HepG2 (cell line): Measurements from ENCODE around the gene CCM2. TPM values are rescaled to one million over a fixed set of nuclear protein-coding genes. Genes with fewer than 3 reads are reported as not detected.

ENCODE experiments used
- ATAC-seq: fragments of 200-7000 bp; cut with Tn5 transposase; 3 replicates; pipeline ENCODE4 v1.9.1; 2020; ENCODE audit warnings: mild to moderate bottlenecking, moderate library complexity
- BruUV-seq: library from RNA; stranded (reverse); fragments of 400-500 nt; replicated peaks from 2 replicates; lab custom pipeline; 2021; lab: Mats Ljungman, UMichigan
- CTCF ChIA-PET: fragments of 300-600 bp; formaldehyde crosslinking; extraction: SDS; loops from one replicate; lab custom pipeline; 2021; ENCODE audit warnings: low total read pairs, inconsistent platforms, low intra/inter-chr PET ratio; lab: Yijun Ruan, JAX
- POLR2A ChIA-PET: fragments of 350-600 bp; sonication (Branson Sonifier 250); formaldehyde crosslinking; loops from one replicate; lab custom pipeline; 2020; ENCODE audit warnings: antibody characterized with exemption, inconsistent platforms; lab: Yijun Ruan, JAX
- DNase-seq: peaks from one replicate; pipeline ENCODE4 v3.0.0-alpha.2; 2015; ENCODE audit warnings: low spot score
- FAIRE-seq: peaks from 3 replicates; lab custom pipeline; 2011; peaks lifted over from hg19 to GRCh38; lab: Jason Lieb, UNC
- H2AFZ ChIP-seq: one replicate; pipeline ENCODE4 v1.6.1; 2011; ENCODE audit warnings: low read length, inconsistent platforms
- H3K27ac ChIP-seq: fragments of 300-600 bp; 3 replicates; pipeline ENCODE4 v1.8.0; 2011; ENCODE audit warnings: mixed run types, mild to moderate bottlenecking, mixed read lengths, low read length, inconsistent platforms; ENCODE audit not compliant: insufficient read depth; ENCODE audit errors: extremely low read length
- H3K27me3 ChIP-seq, 2 experiments: fragments of 200-600 bp in 1 of 2; 2 replicates in 1 of 2; 3 replicates in 1 of 2; pipeline versions ENCODE4 v1.6.0 to v1.8.0; 2011; ENCODE audit warnings: low read length in 2 of 2, mild to moderate bottlenecking in 2 of 2, moderate library complexity in 2 of 2, inconsistent platforms in 1 of 2; ENCODE audit not compliant: insufficient read depth in 2 of 2, control insufficient read depth in 1 of 2
- H3K36me3 ChIP-seq, 2 experiments: fragments of 200-600 bp in 1 of 2; replicated peaks in 1 of 2; 2 replicates in 1 of 2; 3 replicates in 1 of 2; pipeline versions ENCODE4 v1.5.1 to v1.8.0; 2011; ENCODE audit warnings: low read length in 2 of 2, inconsistent platforms in 1 of 2; ENCODE audit not compliant: insufficient read depth in 2 of 2, control insufficient read depth in 1 of 2
- H3K4me1 ChIP-seq: 2 replicates; pipeline ENCODE4 v1.5.1; 2012; ENCODE audit warnings: low read length, inconsistent platforms; ENCODE audit not compliant: insufficient read depth
- H3K4me2 ChIP-seq: 2 replicates; pipeline ENCODE4 v1.6.0; 2011; ENCODE audit warnings: low read depth, low read length, inconsistent platforms
- H3K4me3 ChIP-seq, 3 experiments: fragments of 200-600 bp in 1 of 3; sonication (generic), shearing (Covaris generic) in 1 of 3; replicated peaks in 1 of 3; 2 replicates each; pipeline ENCODE4 v1.5.1; 2011 to 2016; ENCODE audit warnings: low read length in 3 of 3, inconsistent platforms in 2 of 3, low read depth in 2 of 3, mild to moderate bottlenecking in 2 of 3, control low read depth in 1 of 3, mixed read lengths in 1 of 3; ENCODE audit not compliant: insufficient read depth in 1 of 3
- H3K79me2 ChIP-seq: one replicate; pipeline ENCODE4 v1.6.1; 2011; ENCODE audit warnings: low read length, inconsistent platforms; ENCODE audit not compliant: insufficient read depth
- H3K9ac ChIP-seq: 2 replicates; pipeline ENCODE4 v1.6.0; 2011; ENCODE audit warnings: mild to moderate bottlenecking, low read depth, low read length, inconsistent platforms; ENCODE audit not compliant: insufficient read depth
- H3K9me3 ChIP-seq: 2 replicates; pipeline ENCODE4 v1.5.1; 2012; ENCODE audit warnings: mild to moderate bottlenecking, low read length
- H4K20me1 ChIP-seq: 2 replicates; pipeline ENCODE4 v1.6.0; 2011; ENCODE audit warnings: inconsistent platforms, mild to moderate bottlenecking, low read length, moderate library complexity; ENCODE audit not compliant: insufficient read depth
- CHCHD3 ChIP-seq: sonication (generic); formaldehyde crosslinking; IDR thresholded peaks from 2 replicates; pipeline ENCODE4 v1.8.0; 2022; ENCODE audit warnings: mild to moderate bottlenecking, missing genetic modification reagents, moderate library complexity
- MEF2D ChIP-seq: sonication (generic); formaldehyde crosslinking; IDR thresholded peaks from 2 replicates; pipeline ENCODE4 v1.5.1; 2020; ENCODE audit warnings: mild to moderate bottlenecking, missing genetic modification reagents
- MEIS2 ChIP-seq: sonication (generic); formaldehyde crosslinking; IDR thresholded peaks from 2 replicates; pipeline ENCODE4 v1.9.0; 2021; ENCODE audit warnings: mild to moderate bottlenecking, missing genetic modification reagents
- NR2F6 ChIP-seq, 2 experiments: IDR thresholded peaks; 2 replicates each; pipeline ENCODE4 v1.6.1; 2016; ENCODE audit warnings: antibody characterized with exemption in 1 of 2, mild to moderate bottlenecking in 1 of 2
- PAF1 ChIP-seq: IDR thresholded peaks from 2 replicates; pipeline ENCODE4 v1.6.1; 2016; ENCODE audit warnings: missing genetic modification reagents, missing compliant biosample characterization
- PTBP1 ChIP-seq: fragments of 200-400 bp; formaldehyde crosslinking; IDR thresholded peaks from 2 replicates; pipeline ENCODE4 v1.6.1; 2018; ENCODE audit warnings: low read length, low read depth; ENCODE audit not compliant: poor library complexity, severe bottlenecking
- RAD21 ChIP-seq: fragments of 450-650 bp; formaldehyde crosslinking; IDR thresholded peaks from 2 replicates; pipeline ENCODE4 v1.5.0; 2020; ENCODE audit warnings: mild to moderate bottlenecking
- SP4 ChIP-seq: sonication (generic); formaldehyde crosslinking; IDR thresholded peaks from 2 replicates; pipeline ENCODE4 v1.8.1; 2023; ENCODE audit warnings: mild to moderate bottlenecking, missing genetic modification reagents
- STAG1 ChIP-seq: sonication (generic); formaldehyde crosslinking; IDR thresholded peaks from 2 replicates; pipeline ENCODE4 v1.4.0; 2020; ENCODE audit warnings: missing genetic modification reagents
- ZMYM2 ChIP-seq: sonication (generic); formaldehyde crosslinking; IDR thresholded peaks from 2 replicates; pipeline ENCODE4 v1.8.0; 2022; ENCODE audit warnings: mild to moderate bottlenecking, missing genetic modification reagents
- ZNF251 ChIP-seq: sonication (generic); formaldehyde crosslinking; IDR thresholded peaks from 2 replicates; pipeline ENCODE4 v1.9.0; 2021; ENCODE audit warnings: mild to moderate bottlenecking, missing genetic modification reagents
- ZNF678 ChIP-seq: sonication (generic); formaldehyde crosslinking; IDR thresholded peaks from 2 replicates; pipeline ENCODE4 v1.4.0; 2020; ENCODE audit warnings: mild to moderate bottlenecking, missing genetic modification reagents
- ZNF883 ChIP-seq: sonication (generic); formaldehyde crosslinking; IDR thresholded peaks from 2 replicates; pipeline ENCODE4 v1.5.1; 2020; ENCODE audit warnings: mild to moderate bottlenecking, missing genetic modification reagents; ENCODE audit errors: not compliant biosample characterization
- WGBS: methylation state at CpG from one replicate; pipeline ENCODE4 v1.1.6; 2017; ENCODE audit warnings: low lambda C conversion rate; 5-methylcytosine and 5-hydroxymethylcytosine counted together
- in situ Hi-C: cut with HindIII; loops from 2 replicates; pipeline ENCODE4 v1.10.0; 2017; ENCODE audit warnings: low pct_unique_long_range_greater_than_20kb; ENCODE audit not compliant: extremely low pct_ligation_motif_present
- intact Hi-C: fragments of 100-400 bp; cut with micrococcal nuclease; formaldehyde crosslinking; loops from one replicate; pipeline ENCODE4 v1.10.0; 2022; ENCODE audit not compliant: unreplicated experiment
- polyA plus RNA-seq, 8 experiments: library from polyadenylated mRNA; depleted of rRNA in 3 of 8; stranded (reverse) in 7 of 8; unstranded in 1 of 8; fragments of >200 nt; fragmentation: Illumina TruSeq in 4 of 8; extraction: Trizol in 4 of 8; gene quantifications; 2 replicates each; pipeline versions ENCODE4 v1.2.1 to v1.2.3, GENCODE V29; 2011 to 2016; ENCODE audit warnings: low read depth in 4 of 8, missing spikeins in 1 of 8, mixed read lengths in 1 of 8; ENCODE audit not compliant: insufficient read depth in 1 of 8
- total RNA-seq, 5 experiments: library from RNA; depleted of rRNA; stranded (reverse); fragments of >200 nt; fragmentation: Illumina TruSeq; extraction: Trizol; gene quantifications; 2 replicates each; pipeline ENCODE4 v1.2.3, GENCODE V29; 2016; ENCODE audit warnings: low read depth in 1 of 5
- TF ChIP-seq, protein P1 (sequence below): sonication (generic); formaldehyde crosslinking; conservative IDR thresholded peaks from 2 replicates; pipeline ENCODE4 v1.5.0; 2020; ENCODE audit warnings: missing genetic modification reagents
- TF ChIP-seq, protein P2 (sequence below): sonication (generic); formaldehyde crosslinking; IDR thresholded peaks from 2 replicates; pipeline ENCODE4 v1.5.0; 2020; ENCODE audit warnings: missing genetic modification reagents, mild to moderate bottlenecking, borderline replicate concordance
- TF ChIP-seq, protein P3 (sequence below): sonication (generic); formaldehyde crosslinking; IDR thresholded peaks from 2 replicates; pipeline ENCODE4 v1.8.1; 2023; ENCODE audit warnings: missing genetic modification reagents, mild to moderate bottlenecking, borderline replicate concordance
- TF ChIP-seq, protein P4 (sequence below): sonication (generic); formaldehyde crosslinking; IDR thresholded peaks from 2 replicates; pipeline ENCODE4 v1.5.0; 2020; ENCODE audit warnings: mild to moderate bottlenecking, missing genetic modification reagents
- TF ChIP-seq, protein P5 (sequence below): IDR thresholded peaks from 2 replicates; pipeline ENCODE4 v1.6.1; 2016

Gene CCM2
- total and polyA plus RNA-seq, 2 of the 13 experiments (the other 11 are each of a cell fraction or from before 2014, with no cell fraction given) = 13.7 to 15.8 TPM

DNA sequence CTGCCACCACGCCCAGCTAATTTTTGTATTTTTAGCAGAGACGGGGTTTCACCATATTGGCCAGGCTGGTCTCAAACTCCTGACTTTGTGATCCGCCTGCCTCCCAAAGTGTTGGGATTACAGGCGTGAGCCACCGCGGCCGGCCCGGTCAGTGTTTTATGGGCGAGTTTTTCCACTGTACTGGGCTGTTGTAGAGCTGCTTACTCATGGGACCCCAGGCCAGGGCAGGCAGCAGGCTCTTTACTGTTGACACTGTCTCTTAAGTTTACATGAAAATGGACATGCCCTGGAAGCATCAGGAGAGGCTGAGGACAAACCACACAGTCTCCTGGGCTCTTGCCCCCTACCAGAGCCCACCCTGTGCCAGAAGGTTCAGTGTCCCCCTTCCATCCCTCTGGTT lies 77.6 kb downstream of the CCM2 start (continued):
- TF ChIP-seq MEF2D (CRISPR knock-in tag) = no peak
- no peak for TF ChIP-seq ZNF883 (CRISPR knock-in tag)
- TF ChIP-seq, protein P1, sequence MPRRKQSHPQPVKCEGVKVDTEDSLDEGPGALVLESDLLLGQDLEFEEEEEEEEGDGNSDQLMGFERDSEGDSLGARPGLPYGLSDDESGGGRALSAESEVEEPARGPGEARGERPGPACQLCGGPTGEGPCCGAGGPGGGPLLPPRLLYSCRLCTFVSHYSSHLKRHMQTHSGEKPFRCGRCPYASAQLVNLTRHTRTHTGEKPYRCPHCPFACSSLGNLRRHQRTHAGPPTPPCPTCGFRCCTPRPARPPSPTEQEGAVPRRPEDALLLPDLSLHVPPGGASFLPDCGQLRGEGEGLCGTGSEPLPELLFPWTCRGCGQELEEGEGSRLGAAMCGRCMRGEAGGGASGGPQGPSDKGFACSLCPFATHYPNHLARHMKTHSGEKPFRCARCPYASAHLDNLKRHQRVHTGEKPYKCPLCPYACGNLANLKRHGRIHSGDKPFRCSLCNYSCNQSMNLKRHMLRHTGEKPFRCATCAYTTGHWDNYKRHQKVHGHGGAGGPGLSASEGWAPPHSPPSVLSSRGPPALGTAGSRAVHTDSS = no peak
- no peak for TF ChIP-seq ZNF678 (CRISPR knock-in tag)
- TF ChIP-seq, protein P2, sequence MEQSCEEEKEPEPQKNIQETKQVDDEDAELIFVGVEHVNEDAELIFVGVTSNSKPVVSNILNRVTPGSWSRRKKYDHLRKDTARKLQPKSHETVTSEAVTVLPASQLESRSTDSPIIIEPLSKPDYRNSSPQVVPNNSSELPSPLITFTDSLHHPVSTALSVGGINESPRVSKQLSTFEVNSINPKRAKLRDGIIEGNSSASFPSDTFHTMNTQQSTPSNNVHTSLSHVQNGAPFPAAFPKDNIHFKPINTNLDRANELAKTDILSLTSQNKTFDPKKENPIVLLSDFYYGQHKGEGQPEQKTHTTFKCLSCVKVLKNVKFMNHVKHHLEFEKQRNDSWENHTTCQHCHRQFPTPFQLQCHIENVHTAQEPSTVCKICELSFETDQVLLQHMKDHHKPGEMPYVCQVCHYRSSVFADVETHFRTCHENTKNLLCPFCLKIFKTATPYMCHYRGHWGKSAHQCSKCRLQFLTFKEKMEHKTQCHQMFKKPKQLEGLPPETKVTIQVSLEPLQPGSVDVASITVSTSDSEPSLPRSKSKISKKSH (CRISPR knock-in tag) = no peak
- no peak for TF ChIP-seq NR2F6 (IDR thresholded peaks at IDR 0.05)
- no peak for TF ChIP-seq NR2F6 (CRISPR knock-in tag; IDR thresholded peaks at IDR 0.05)
- no peak for TF ChIP-seq SP4 (CRISPR knock-in tag)

DNA sequence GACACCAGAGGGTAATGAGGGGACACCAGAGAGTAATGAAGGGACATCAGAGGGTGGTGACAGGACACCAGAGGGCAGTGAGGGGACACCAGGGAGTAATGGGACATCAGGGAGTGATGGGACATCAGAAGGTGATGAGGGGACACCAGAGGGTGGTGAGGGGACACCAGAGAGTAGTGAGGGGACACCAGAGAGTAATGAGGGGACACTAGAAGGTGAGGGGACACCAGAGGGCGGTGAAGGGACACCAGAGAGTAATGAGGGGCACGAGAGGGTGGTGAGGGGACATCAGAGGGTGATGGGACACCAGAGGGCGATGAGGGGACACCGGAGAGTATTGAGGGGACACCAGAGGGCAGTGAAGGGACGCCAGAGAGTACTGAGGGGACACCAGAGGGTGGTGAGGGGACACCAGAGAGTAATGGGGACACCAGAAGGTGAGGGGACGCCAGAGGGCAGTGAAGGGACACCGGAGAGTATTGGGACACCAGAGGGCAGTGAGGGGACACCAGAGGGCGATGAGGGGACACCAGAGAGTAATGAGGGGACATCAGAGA lies 78.2 kb downstream of the CCM2 start:
- ChIA-PET POLR2A (no interaction called here), CTCF (interaction anchor here (1.9 kb wide), 1 partner anchor 58 kb away, joined by 7 read pairs; no protein-coding TSS in a partner anchor)
- FAIRE-seq (no peak), DNase-seq (peak; percentile 34), ATAC-seq (peak; percentile 46)
- no peaks in the 10 kb centered on the region for H4K20me1 ChIP-seq
- BruUV-seq = no TSS peak
- intact Hi-C loops (loop anchor here (1.0 kb wide), 1 partner anchor 58 kb away; no protein-coding TSS in a partner anchor), in situ Hi-C loops (no loop called here)
- no peaks in the 10 kb centered on the region for H3K4me1 ChIP-seq
- no peak overlapping the region for H3K4me2 ChIP-seq
- H3K27ac ChIP-seq = no peak overlapping the region
- no peaks in the 10 kb centered on the region for H3K79me2 ChIP-seq
- H2AFZ ChIP-seq = no peak overlapping the region
- H3K9ac ChIP-seq = no peak overlapping the region
- H3K4me3 ChIP-seq = no peak overlapping the region
- WGBS = 44% methylated on average over 8 of the region's 8 CpGs
- H3K36me3 ChIP-seq = peaks cover 4 to 10% of the 10 kb centered on the region in 2 experiments; a peak in 2 of 5 replicates
- H3K27me3 ChIP-seq = peaks cover 0 to 10% of the 10 kb centered on the region in 2 experiments; a peak in 1 of 5 replicates
- no peaks in the 10 kb centered on the region for H3K9me3 ChIP-seq
- TF ChIP-seq, protein P3, sequence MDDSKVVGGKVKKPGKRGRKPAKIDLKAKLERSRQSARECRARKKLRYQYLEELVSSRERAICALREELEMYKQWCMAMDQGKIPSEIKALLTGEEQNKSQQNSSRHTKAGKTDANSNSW (CRISPR knock-in tag) = no peak
- TF ChIP-seq, protein P4, sequence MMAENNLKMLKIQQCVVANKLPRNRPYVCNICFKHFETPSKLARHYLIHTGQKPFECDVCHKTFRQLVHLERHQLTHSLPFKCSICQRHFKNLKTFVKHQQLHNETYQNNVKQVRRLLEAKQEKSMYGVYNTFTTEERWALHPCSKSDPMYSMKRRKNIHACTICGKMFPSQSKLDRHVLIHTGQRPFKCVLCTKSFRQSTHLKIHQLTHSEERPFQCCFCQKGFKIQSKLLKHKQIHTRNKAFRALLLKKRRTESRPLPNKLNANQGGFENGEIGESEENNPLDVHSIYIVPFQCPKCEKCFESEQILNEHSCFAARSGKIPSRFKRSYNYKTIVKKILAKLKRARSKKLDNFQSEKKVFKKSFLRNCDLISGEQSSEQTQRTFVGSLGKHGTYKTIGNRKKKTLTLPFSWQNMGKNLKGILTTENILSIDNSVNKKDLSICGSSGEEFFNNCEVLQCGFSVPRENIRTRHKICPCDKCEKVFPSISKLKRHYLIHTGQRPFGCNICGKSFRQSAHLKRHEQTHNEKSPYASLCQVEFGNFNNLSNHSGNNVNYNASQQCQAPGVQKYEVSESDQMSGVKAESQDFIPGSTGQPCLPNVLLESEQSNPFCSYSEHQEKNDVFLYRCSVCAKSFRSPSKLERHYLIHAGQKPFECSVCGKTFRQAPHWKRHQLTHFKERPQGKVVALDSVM = no peak
- TF ChIP-seq PAF1 (CRISPR knock-in tag) = no peak
- TF ChIP-seq CHCHD3 (CRISPR knock-in tag) = no peak
- peak; percentile 45 for TF ChIP-seq STAG1 (CRISPR knock-in tag)
- no peak for TF ChIP-seq ZMYM2
- TF ChIP-seq, protein P5, sequence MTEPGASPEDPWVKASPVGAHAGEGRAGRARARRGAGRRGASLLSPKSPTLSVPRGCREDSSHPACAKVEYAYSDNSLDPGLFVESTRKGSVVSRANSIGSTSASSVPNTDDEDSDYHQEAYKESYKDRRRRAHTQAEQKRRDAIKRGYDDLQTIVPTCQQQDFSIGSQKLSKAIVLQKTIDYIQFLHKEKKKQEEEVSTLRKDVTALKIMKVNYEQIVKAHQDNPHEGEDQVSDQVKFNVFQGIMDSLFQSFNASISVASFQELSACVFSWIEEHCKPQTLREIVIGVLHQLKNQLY = no peak
- no peak for TF ChIP-seq PTBP1
- peak; percentile 30; the same call in 1 of the 2 replicates for TF ChIP-seq RAD21
- TF ChIP-seq MEIS2 (CRISPR knock-in tag) = no peak
- no peak for TF ChIP-seq ZNF251 (CRISPR knock-in tag)
